ENCODE measurements around the gene TXNRD1. TPM values are rescaled to one million over a fixed set of nuclear protein-coding genes. Genes with fewer than 3 reads are reported as not detected.
"Not testable (repeated sequence)": the region's sequence is repeated elsewhere in the genome, so short reads cannot be mapped to it uniquely, and the experiment has no call there.

The TXNRD1 gene
- total RNA-seq, 2 donors from 2014 or later: 79.5 to 97.9 TPM

DNA sequence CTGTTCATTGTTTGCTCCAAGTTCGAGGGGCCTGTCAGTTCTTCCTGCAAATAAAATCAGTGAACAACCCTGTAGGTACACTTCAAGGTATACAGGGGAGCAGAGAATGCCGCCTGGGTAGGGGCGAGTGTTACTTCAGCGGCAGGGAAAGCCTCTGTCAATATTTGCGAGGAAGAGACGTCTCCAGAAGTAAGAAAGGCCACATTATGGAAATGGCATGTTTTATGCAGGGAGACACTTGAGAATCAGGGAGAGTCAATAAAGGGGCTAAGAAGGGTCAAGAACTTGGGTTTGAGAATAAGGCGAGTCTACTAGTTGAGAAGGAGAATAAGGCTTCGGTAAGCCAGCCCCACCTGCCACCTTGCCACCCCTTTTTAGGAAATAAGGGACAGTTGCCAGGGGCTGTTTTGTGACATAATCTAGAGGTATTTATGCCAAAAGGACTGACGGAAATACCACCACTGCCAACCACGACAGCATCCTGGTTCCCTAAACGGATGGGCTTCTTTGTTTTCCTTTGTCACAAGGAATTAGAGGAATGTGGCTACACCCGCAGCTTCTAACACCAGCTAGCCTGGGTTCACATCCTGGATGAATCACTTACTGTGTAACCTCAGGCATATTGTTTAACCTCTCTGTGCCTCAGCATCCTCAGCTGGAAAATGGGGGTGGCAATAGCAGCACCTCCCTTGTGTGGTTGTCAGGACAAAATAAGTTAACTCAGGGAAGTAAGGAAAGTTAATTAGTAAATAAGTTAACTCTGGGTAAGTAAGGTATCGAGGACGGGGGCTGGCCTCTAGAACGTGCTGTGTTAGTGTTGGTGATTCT is 155.7 kb downstream of the TXNRD1 start:
- ATAC-seq (no peak), DNase-seq (no peak)
- intact Hi-C loops (cut with DNase I, micrococcal nuclease): no loop called here

- ATAC-seq (no peak), DNase-seq (peak in 1 of 2 donors; percentile 9)
- intact Hi-C loops (cut with DNase I, micrococcal nuclease): no loop called here
These were observed 156.6 kb downstream of the TXNRD1 start for GRCh38 chr12:104372061-104372720.

- intact Hi-C loops (cut with DNase I, micrococcal nuclease): no loop called here
- DNase-seq: no peak
- no peak for ATAC-seq
These were observed 157.2 kb downstream of the TXNRD1 start for GRCh38 chr12:104372721-104373335.

DNA sequence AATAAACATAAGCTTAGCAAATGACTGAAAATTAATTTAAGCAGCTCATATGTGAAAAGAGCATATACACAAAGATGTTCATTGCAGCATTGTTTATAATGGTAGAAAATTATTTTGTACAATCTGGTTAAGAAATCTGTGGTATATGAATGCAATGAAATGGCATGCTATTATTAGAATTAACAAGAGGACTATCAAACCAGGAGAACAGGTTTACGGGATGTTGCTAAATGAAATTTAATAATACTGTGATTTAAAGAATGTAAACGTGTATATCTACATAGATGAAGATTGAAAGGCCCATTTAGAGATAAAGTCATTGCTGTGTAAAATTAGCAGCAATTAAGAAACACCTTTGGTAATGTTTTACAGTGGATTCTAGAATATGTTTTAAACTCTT is 158.5 kb downstream of the TXNRD1 start:
- intact Hi-C loops (cut with DNase I, micrococcal nuclease): no loop called here
- no peak for ATAC-seq
- DNase-seq: no peak

GRCh38 chr12:104374806-104375205 is 159.2 kb downstream of the TXNRD1 start:
- ATAC-seq (no peak), DNase-seq (no peak)
- intact Hi-C loops (cut with DNase I, micrococcal nuclease): no loop called here

DNA sequence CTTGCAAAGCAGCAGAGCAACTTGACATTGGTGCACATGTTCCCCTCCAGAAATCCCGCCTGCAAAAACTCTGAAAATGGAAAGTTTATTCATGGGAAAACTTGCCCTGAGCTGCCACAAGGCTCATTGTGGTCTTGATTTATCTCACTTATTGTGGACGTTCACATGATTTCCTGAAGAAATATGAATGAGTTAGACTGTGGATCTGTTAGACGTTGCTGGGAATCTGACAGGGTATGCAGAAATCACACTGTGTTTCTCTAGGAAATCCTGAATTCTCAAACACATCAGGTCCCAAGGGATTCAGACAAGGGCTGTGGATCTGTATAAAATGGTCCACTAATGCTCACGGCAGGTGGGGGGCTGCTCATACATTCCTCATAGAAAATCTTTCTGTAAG is 160.2 kb downstream of the TXNRD1 start:
- ATAC-seq: no peak
- intact Hi-C loops (cut with DNase I, micrococcal nuclease): no loop called here
- no peak for DNase-seq

DNA sequence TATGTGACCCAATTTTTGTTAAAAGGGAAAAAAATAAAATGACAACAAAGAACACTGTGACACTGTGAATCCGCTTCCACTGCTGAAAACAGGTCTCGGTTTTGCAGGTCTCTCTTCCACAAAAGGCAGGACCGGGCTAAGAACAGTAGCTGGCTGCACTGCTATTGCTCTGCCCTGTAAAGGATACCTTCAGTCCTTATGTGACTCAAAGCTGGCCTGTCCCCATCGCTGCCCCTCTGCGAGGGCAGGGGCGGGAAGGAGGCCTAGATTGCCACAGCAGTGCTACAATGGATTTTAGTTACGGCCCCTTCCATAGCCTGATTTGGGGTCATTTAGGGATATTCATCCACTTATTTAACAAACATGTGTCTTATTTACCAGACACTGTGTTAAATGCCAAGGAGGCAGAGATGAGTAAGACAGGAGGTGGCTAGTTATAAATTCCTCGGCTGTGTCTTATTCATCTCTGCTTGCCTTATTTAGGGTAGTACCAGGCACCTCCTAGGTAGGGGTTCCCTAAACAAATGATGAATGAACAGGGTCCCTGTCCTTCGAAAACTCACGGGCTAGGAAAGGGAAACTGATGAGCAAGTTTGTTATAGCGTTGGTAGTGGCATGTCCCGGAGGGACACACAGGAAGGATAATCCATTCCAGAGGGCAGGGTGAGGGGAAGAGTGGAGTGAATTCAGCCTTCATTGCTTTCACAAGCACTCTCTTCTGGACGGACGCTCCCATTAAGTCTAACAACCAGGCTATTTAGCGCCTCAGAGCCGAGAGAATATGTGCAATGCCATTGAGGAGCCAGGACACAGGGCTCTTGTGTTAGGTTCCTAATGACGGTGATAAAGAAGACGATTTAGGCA is 161.3 kb downstream of the TXNRD1 start:
- no peak for ATAC-seq
- DNase-seq: no peak
- intact Hi-C loops (cut with DNase I, micrococcal nuclease): no loop called here

- DNase-seq: no peak
- no peak for ATAC-seq
These were observed 161.9 kb downstream of the TXNRD1 start for GRCh38 chr12:104377514-104377812.

DNA sequence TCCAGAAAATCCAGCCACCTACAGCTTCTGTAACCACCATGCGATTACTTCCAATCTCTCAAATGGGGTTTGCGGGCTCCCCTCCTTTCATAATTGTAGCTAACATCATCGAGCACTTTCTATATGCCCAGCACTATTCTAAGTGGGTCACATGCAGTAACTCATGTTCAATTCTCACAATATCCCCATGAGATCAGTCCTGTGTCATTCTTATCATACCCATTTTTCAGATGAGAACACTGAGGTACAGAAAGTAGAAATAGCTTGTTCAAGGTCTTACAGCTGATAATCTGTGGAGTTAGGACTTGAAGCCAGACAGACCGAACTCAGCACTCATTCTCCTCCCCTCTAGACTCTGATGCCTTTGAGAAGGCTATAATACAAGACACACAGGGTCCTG is 162.8 kb downstream of the TXNRD1 start:
- intact Hi-C loops (cut with DNase I, micrococcal nuclease): no loop called here
- no peak for ATAC-seq
- no peak for DNase-seq

More at GRCh38 chr12:104377514-104377812, 161.9 kb downstream of the TXNRD1 start:
- intact Hi-C loops (cut with DNase I, micrococcal nuclease): no loop called here

DNA sequence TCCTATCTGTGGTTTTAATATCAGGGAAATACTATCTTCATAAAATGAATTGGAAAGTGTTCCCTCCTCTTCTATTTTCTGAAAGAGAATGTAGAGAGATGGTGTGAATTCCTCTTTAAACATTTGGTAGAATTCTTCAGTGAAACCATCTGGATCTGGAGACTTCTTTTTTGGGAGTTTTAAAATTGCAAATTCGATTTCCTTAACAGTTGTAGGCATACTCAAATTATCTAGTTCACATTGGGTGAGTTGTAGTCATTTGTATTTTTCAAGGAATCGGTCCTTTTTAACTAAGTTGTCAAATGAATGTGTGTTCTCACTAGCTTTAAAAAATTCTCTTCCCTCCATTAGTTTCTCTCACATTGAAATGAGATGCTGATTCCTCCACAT is 165.8 kb downstream of the TXNRD1 start:
- intact Hi-C loops (cut with DNase I, micrococcal nuclease): loop anchor here in 1 of 2 donors (5.0 kb wide), 1 partner anchor 496 kb away; no protein-coding TSS in a partner anchor
- DNase-seq (no peak), ATAC-seq (no peak)

- ATAC-seq: peak; percentile 77
- DNase-seq: peak; percentile 63 to 84
- intact Hi-C loops (cut with DNase I, micrococcal nuclease): loop anchor here in 1 of 2 donors (2.0 to 5.0 kb wide), 2 partner anchors 495 to 671 kb away; no protein-coding TSS in a partner anchor
These were observed 166.3 kb downstream of the TXNRD1 start for GRCh38 chr12:104381731-104382480.

DNA sequence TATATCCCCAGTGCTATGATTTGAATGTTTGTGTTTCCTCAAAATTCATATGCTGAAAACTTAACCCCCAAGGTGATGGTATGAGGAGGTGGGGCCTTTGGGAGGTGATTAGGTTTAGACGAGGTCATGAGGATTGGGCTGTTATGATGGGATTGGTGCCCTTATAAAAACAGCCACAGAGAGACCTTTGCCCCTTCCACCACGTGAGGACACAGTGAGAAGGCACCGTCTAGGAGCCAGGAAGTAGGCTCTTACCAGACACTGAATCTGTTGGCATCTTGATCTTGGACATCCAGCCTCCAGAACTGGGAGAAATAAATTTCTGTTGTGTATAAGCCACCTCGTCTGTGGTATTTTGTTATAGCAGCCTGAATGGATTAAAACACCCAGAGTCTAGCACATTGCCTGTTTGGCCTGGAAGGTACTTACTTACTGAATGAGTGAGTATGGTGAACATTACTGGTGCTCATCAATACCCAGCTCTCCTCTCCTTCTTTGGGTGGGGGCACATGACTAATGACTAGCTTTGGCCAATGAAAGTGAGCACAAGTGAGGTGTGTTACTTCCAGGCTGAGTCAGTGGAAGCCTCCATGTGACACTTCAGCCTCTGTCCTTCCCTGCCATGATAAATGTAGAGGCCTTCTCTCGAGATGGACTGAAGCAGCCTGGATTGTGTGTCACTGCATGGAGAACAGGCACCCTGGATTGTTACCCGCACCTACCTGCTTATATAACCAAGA is 168.7 kb downstream of the TXNRD1 start:
- ATAC-seq: peak; percentile 76
- intact Hi-C loops (cut with DNase I, micrococcal nuclease): loop anchor here in 1 of 2 donors (5.0 kb wide), 1 partner anchor 493 kb away; no protein-coding TSS in a partner anchor
- no peak for DNase-seq

DNA sequence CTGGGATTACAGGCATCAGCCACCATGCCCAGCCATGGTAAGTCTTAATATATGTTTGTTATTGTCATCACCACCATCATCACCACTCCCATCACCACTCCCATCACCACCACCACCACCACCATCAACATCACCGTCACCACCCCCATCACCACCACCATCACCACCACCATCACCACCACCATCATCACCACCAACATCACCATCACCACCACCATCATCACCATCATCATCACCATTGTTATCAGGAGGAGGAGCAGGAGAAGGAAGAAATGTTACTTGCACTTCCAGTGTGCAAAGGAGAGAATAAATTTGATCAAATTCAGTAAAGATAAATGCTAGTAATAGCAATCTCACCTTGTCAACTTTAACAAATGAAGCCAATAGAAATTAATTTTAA is 169.9 kb downstream of the TXNRD1 start:
- intact Hi-C loops (cut with DNase I, micrococcal nuclease): no loop called here
- DNase-seq (no peak), ATAC-seq (no peak)

DNA sequence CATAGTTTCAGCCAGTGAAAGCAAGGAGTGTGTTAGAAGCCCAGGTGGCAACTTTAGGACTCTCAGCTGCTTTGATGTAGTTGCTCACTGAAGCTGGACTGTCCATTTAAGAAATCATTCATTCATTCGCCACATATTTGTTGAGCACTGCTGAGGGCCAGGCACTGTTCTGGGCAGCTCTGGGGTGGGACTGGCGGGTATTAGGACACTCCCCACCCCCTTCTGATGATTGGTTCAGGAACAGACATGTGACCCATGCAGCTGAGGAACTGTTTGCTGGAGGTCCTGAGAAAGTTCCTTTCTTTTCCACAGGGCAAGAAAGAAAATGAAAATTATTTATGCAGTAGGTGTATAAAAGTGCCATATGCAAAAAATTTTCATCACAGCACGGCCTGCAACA is 170.9 kb downstream of the TXNRD1 start:
- DNase-seq (no peak), ATAC-seq (no peak)
- intact Hi-C loops (cut with DNase I, micrococcal nuclease): no loop called here

DNA sequence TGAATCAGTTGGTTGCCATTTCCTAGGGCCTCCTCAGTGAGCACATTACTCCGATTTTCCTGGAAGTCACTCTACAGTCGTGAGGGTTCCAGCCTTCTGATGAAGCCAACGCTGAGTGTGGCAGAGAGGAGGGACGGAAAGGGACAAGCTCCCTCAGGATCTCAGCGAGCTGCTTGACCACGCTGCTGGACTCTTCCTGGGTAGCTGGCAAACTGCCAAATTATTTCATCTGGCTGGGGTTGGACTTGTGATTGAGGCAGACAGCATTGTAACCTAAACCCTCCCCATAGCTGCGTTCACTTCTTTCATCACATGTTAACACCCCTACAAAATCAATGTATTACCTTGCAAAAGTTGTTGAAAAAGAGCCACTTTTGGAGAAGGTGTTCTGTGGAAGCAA is 171.6 kb downstream of the TXNRD1 start:
- ATAC-seq: no peak
- intact Hi-C loops (cut with DNase I, micrococcal nuclease): no loop called here
- no peak for DNase-seq

- ATAC-seq; DNase-seq; intact Hi-C loops (cut with DNase I, micrococcal nuclease): not testable (repeated sequence)
These were observed 178.5 kb downstream of the TXNRD1 start for GRCh38 chr12:104394086-104394485.

Data from left colon (tissue), 2 donors.